HEK293 (cell line): ENCODE data around the gene MARCO.

ENCODE experiments used
- HOXC10 ChIP-seq: sonication (generic); formaldehyde crosslinking; IDR thresholded peaks from 2 replicates; pipeline ENCODE4 v1.8.1; 2023; ENCODE audit warnings: mild to moderate bottlenecking, missing genetic modification reagents
- MEIS1 ChIP-seq: sonication (generic); formaldehyde crosslinking; IDR thresholded peaks from 2 replicates; pipeline ENCODE4 v1.8.1; 2022; ENCODE audit warnings: missing genetic modification reagents, mild to moderate bottlenecking, borderline replicate concordance
- RBAK ChIP-seq: fragments of 450-650 bp; formaldehyde crosslinking; IDR thresholded peaks from 2 replicates; pipeline ENCODE4 v1.5.1; 2016; ENCODE audit warnings: missing biosample characterization, missing genetic modification characterization
- YY1 ChIP-seq: fragments of 450-650 bp; formaldehyde crosslinking; IDR thresholded peaks from 2 replicates; pipeline ENCODE4 v1.5.1; 2018; ENCODE audit warnings: missing biosample characterization, missing genetic modification characterization
- ZNF549 ChIP-seq: fragments of 450-650 bp; IDR thresholded peaks from 2 replicates; pipeline ENCODE4 v1.5.1; 2018; ENCODE audit warnings: missing biosample characterization, missing genetic modification characterization, mild to moderate bottlenecking, inconsistent platforms, moderate library complexity
- ZNF626 ChIP-seq: fragments of 450-650 bp; sonication (Bioruptor Pico); formaldehyde crosslinking; IDR thresholded peaks from 2 replicates; pipeline ENCODE4 v1.5.1; 2018; ENCODE audit warnings: missing biosample characterization, missing genetic modification characterization, inconsistent platforms
- ZNF830 ChIP-seq: fragments of 450-650 bp; IDR thresholded peaks from 2 replicates; pipeline ENCODE4 v1.5.0; 2018; ENCODE audit warnings: missing biosample characterization, missing genetic modification characterization, low read depth, mild to moderate bottlenecking, moderate library complexity
- TF ChIP-seq, protein P1 (sequence below): fragments of 450-650 bp; formaldehyde crosslinking; IDR thresholded peaks from 2 replicates; pipeline ENCODE4 v1.5.1; 2016; ENCODE audit warnings: missing biosample characterization, missing genetic modification characterization
- TF ChIP-seq, protein P2 (sequence below): sonication (generic); formaldehyde crosslinking; IDR thresholded peaks from 2 replicates; pipeline ENCODE4 v1.8.1; 2022; ENCODE audit warnings: mild to moderate bottlenecking, moderate library complexity, missing genetic modification reagents
- TF ChIP-seq, protein P3 (sequence below): fragments of 450-650 bp; formaldehyde crosslinking; IDR thresholded peaks from 2 replicates; pipeline ENCODE4 v1.5.1; 2016; ENCODE audit warnings: missing biosample characterization, missing genetic modification characterization
- TF ChIP-seq, protein P4 (sequence below): fragments of 450-650 bp; formaldehyde crosslinking; IDR thresholded peaks from 2 replicates; pipeline ENCODE4 v1.5.1; 2016; ENCODE audit warnings: missing biosample characterization, missing genetic modification characterization

DNA sequence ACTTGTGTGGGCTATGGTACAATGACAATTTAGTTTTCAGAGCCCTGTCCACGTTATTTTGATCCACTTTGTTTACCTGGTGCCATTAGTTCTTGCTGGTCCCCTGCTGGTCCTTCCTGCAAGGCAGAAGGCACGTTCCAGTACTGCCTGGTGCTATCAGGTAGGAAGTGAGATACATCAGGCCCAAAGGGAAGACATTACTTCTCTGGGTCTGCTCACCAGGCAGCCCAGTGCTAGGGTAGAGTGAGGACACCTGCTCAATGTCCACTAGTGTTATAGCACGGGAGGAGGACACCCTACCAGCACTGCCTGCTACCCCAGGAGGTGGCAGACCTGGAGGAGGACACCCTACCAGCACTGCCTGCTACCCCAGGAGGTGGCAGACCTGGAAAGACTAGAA is 23.7 kb downstream of the MARCO start:
- TF ChIP-seq, protein P1, sequence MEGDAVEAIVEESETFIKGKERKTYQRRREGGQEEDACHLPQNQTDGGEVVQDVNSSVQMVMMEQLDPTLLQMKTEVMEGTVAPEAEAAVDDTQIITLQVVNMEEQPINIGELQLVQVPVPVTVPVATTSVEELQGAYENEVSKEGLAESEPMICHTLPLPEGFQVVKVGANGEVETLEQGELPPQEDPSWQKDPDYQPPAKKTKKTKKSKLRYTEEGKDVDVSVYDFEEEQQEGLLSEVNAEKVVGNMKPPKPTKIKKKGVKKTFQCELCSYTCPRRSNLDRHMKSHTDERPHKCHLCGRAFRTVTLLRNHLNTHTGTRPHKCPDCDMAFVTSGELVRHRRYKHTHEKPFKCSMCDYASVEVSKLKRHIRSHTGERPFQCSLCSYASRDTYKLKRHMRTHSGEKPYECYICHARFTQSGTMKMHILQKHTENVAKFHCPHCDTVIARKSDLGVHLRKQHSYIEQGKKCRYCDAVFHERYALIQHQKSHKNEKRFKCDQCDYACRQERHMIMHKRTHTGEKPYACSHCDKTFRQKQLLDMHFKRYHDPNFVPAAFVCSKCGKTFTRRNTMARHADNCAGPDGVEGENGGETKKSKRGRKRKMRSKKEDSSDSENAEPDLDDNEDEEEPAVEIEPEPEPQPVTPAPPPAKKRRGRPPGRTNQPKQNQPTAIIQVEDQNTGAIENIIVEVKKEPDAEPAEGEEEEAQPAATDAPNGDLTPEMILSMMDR (tag by site-specific recombination): no peak
- TF ChIP-seq ZNF549 (tag by site-specific recombination): no peak
- TF ChIP-seq, protein P2, sequence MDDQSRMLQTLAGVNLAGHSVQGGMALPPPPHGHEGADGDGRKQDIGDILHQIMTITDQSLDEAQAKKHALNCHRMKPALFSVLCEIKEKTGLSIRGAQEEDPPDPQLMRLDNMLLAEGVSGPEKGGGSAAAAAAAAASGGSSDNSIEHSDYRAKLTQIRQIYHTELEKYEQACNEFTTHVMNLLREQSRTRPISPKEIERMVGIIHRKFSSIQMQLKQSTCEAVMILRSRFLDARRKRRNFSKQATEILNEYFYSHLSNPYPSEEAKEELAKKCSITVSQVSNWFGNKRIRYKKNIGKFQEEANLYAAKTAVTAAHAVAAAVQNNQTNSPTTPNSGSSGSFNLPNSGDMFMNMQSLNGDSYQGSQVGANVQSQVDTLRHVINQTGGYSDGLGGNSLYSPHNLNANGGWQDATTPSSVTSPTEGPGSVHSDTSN (CRISPR knock-in tag): no peak
- no peak for TF ChIP-seq HOXC10 (CRISPR knock-in tag)
- TF ChIP-seq, protein P3, sequence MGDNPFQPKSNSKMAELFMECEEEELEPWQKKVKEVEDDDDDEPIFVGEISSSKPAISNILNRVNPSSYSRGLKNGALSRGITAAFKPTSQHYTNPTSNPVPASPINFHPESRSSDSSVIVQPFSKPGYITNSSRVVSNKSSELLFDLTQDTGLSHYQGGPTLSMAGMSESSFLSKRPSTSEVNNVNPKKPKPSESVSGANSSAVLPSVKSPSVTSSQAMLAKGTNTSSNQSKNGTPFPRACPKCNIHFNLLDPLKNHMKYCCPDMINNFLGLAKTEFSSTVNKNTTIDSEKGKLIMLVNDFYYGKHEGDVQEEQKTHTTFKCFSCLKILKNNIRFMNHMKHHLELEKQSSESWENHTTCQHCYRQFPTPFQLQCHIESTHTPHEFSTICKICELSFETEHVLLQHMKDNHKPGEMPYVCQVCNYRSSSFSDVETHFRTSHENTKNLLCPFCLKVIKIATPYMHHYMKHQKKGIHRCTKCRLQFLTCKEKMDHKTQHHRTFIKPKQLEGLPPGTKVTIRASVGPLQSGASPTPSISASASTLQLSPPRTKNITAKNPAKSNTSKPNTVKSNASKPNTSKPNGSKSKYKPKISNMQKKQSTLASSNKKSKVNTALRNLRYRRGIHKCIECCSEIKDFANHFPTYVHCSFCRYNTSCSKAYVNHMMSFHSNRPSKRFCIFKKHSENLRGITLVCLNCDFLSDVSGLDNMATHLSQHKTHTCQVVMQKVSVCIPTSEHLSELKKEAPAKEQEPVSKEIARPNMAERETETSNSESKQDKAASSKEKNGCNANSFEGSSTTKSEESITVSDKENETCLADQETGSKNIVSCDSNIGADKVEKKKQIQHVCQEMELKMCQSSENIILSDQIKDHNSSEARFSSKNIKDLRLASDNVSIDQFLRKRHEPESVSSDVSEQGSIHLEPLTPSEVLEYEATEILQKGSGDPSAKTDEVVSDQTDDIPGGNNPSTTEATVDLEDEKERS (tag by site-specific recombination): no peak
- TF ChIP-seq RBAK (tag by site-specific recombination): no peak
- no peak for TF ChIP-seq MEIS1 (CRISPR knock-in tag)
- TF ChIP-seq YY1 (tag by site-specific recombination): no peak
- TF ChIP-seq, protein P4, sequence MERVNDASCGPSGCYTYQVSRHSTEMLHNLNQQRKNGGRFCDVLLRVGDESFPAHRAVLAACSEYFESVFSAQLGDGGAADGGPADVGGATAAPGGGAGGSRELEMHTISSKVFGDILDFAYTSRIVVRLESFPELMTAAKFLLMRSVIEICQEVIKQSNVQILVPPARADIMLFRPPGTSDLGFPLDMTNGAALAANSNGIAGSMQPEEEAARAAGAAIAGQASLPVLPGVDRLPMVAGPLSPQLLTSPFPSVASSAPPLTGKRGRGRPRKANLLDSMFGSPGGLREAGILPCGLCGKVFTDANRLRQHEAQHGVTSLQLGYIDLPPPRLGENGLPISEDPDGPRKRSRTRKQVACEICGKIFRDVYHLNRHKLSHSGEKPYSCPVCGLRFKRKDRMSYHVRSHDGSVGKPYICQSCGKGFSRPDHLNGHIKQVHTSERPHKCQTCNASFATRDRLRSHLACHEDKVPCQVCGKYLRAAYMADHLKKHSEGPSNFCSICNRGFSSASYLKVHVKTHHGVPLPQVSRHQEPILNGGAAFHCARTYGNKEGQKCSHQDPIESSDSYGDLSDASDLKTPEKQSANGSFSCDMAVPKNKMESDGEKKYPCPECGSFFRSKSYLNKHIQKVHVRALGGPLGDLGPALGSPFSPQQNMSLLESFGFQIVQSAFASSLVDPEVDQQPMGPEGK (tag by site-specific recombination): no peak
- no peak for TF ChIP-seq ZNF626 (tag by site-specific recombination)
- TF ChIP-seq ZNF830 (tag by site-specific recombination): no peak
